Kidney epithelial cell (primary cell): ENCODE measurements around the gene NPIPB4. TPM values are rescaled to one million over a fixed set of nuclear protein-coding genes. Genes with fewer than 3 reads are reported as not detected.
"Not testable (repeated sequence)": the region's sequence is repeated elsewhere in the genome, so short reads cannot be mapped to it uniquely, and the experiment has no call there.

Source experiments
- DNase-seq: peaks from one replicate; pipeline ENCODE4 v3.0.0-alpha.2; 2010; ENCODE audit warnings: low read depth
- H3K27me3 ChIP-seq: 2 replicates; pipeline ENCODE4 v1.6.0; 2011; ENCODE audit warnings: low read length; ENCODE audit not compliant: control insufficient read depth, insufficient read depth
- H3K36me3 ChIP-seq: 2 replicates; pipeline ENCODE4 v1.5.1; 2011; ENCODE audit warnings: low read length; ENCODE audit not compliant: control insufficient read depth, insufficient read depth
- H3K4me3 ChIP-seq: 2 replicates; pipeline ENCODE4 v1.5.1; 2011; ENCODE audit warnings: low read depth, mild to moderate bottlenecking, control low read depth, low read length
- total RNA-seq: library from RNA; depleted of rRNA; stranded (reverse); fragments of >200 nt; gene quantifications from 2 replicates; pipeline ENCODE4 v1.2.3, GENCODE V29; 2015
- TF ChIP-seq, protein P1 (sequence below): IDR thresholded peaks from 2 replicates; pipeline ENCODE4 v1.5.1; 2011; ENCODE audit warnings: mild to moderate bottlenecking, moderate library complexity, low read length, control low read depth, inconsistent platforms; ENCODE audit not compliant: insufficient read depth, poor library complexity, severe bottlenecking

The NPIPB4 gene
- total RNA-seq, 1 donor from 2014 or later = 19.8 TPM

DNA sequence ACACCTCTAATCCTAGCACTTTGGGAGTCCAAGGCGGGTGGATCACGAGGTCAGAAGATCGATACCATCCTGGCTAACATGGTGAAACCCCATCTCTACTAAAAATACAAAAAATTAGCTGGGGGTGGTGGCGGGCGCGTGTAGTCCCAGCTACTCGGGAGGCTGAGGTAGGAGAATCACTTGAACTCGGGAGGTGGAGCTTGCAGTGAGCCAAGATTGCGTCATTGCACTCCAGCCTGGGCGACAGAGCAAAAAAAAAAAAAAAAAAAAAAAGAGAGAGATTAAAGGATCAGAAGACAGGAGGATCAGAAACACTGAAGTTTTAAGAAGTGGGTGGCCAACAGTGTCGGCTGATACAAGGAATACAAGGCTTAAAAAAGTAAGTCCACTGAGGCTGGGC is 41.9 kb downstream of the NPIPB4 start:
- H3K36me3 ChIP-seq, H3K4me3 ChIP-seq, H3K27me3 ChIP-seq, DNase-seq: not testable (repeated sequence)

DNA sequence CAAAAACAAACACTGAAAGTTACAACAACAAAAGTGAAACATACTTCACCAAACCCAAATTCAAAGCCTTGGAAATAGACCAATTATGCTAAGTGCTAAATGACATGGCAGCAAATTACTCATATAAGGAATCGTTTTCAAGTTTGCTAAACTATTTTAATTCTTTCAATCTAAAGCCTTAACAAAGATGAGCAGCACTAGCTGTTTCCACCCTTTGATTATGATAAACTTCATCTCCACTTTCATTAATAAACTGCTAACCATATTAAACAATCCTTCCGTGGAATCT is 55.2 kb downstream of the NPIPB4 start:
- not testable (repeated sequence) for H3K27me3 ChIP-seq, DNase-seq, H3K4me3 ChIP-seq

DNA sequence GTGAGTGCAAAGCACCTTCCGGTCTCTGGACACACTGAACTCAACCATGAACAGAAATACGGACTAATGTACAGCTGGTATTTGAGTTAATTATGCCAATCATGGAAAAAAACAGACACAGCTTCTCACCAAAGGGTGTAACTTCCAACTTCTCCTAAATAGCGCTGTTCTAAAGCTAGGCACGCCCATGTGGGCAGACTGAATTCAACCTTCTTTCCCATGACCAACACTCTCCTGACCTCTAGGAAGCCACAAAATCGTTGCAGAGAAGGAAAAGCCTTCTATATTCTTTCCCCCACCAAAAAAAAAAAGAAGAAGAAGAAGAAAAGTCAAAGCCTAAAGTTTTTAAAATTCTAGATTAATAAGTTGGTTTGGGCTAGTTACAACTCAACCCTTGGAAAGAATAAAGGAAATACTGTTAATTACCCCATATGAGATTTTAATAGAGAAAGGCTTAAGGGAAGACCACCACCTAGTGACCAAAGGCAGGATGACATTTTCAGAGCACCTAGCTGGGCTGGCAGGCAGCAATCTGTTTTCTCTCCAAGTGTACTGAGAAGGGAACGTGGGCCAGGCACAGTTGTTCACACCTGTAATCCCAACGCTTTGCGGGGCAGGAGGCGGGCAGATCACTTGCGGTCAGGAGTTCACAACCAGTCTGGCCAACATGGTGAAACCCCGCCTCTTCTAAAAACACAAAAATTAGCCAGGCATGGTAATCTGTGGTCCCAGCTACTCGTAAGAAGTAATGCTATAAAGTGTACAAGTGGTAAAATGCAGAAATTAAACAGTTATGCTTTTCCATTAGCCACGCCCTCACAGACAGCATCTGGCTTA is 55.8 kb downstream of the NPIPB4 start:
- TF ChIP-seq, protein P1, sequence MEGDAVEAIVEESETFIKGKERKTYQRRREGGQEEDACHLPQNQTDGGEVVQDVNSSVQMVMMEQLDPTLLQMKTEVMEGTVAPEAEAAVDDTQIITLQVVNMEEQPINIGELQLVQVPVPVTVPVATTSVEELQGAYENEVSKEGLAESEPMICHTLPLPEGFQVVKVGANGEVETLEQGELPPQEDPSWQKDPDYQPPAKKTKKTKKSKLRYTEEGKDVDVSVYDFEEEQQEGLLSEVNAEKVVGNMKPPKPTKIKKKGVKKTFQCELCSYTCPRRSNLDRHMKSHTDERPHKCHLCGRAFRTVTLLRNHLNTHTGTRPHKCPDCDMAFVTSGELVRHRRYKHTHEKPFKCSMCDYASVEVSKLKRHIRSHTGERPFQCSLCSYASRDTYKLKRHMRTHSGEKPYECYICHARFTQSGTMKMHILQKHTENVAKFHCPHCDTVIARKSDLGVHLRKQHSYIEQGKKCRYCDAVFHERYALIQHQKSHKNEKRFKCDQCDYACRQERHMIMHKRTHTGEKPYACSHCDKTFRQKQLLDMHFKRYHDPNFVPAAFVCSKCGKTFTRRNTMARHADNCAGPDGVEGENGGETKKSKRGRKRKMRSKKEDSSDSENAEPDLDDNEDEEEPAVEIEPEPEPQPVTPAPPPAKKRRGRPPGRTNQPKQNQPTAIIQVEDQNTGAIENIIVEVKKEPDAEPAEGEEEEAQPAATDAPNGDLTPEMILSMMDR = peak; percentile 34
- H3K27me3 ChIP-seq, H3K36me3 ChIP-seq, H3K4me3 ChIP-seq: not testable (repeated sequence)
- peak; percentile 14 for DNase-seq

More for the DNA sequence above, 55.2 kb downstream of the NPIPB4 start:
- H3K36me3 ChIP-seq = not testable (repeated sequence)

DNA sequence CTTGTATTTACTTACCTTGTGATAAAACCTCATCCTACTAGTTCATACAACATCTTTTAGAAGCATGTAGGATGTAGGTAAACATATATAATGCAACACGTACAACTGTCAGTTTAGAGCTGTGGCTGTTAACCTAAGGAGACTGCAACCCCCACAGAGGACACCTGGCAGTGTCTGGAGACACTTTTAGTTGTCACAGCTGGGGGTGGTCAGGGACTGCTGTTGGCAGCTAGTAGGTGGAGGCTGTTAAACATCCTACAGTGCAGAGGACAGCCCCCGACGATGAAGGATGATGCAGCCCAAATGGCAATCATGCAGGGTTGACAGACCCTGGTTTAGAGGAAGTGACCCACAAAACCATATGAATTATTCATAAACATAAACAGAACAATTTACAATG is 59.0 kb downstream of the NPIPB4 start:
- not testable (repeated sequence) for DNase-seq, H3K27me3 ChIP-seq, H3K36me3 ChIP-seq, H3K4me3 ChIP-seq

DNA sequence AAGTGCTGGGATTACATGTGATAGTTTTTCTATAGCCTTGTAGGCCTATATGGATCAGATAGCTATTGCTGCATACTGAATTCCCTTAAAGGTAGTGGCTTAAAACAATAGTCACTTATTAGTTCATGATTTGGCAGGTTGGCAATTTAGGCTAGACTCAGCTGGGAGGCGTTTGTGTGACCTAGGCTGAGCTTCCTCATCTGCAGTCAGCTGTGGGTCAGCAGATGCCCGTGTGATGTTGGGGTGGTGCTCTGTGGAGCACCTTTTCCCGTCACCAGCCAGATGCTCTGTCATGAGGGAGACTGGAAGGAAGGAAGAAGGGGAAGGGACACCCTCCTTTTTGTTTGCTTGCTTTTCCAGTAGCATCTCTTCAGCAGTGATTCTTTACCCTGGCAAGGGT is 64.2 kb downstream of the NPIPB4 start:
- not testable (repeated sequence) for H3K36me3 ChIP-seq, DNase-seq, H3K4me3 ChIP-seq

DNA sequence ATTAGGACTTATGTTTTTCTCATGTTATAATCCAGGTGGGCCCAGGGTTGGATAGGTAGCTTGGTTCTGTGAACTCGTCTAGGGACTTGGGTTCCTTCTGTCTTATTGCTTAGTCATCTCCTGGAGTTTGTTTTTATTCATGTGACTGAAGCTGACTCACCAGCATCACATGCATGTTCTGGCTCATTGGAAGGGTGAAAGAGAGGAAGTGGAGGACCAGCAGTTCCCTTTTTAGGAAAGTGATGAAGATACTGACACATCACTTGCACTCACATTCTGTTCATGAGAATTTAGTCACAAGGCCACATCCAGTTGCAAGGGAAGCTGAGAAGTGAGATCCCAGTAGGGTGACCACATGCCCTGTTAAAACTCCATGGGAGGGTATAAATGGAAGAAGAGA is 67.0 kb downstream of the NPIPB4 start:
- not testable (repeated sequence) for H3K27me3 ChIP-seq, H3K4me3 ChIP-seq, DNase-seq, H3K36me3 ChIP-seq

More for the DNA sequence above, 64.2 kb downstream of the NPIPB4 start:
- not testable (repeated sequence) for H3K27me3 ChIP-seq

Other genes starting within 250 kb of the NPIPB4 start
- gene IGSF6, start 205.1 kb downstream of the NPIPB4 start, total RNA-seq = 0.04 TPM in 1 of 2 replicates, not detected in the other
- 0.07 and 0.17 TPM in 2 replicates for gene OTOA, start 193.8 kb downstream of the NPIPB4 start, total RNA-seq
- gene UQCRC2, start 95.6 kb upstream of the NPIPB4 start, total RNA-seq = 102 and 116 TPM in 2 replicates
- gene PDZD9, start 143.4 kb upstream of the NPIPB4 start, total RNA-seq = not detected in 2 replicates
- 8.5 and 15.2 TPM in 2 replicates for gene MOSMO, start 150.4 kb upstream of the NPIPB4 start, total RNA-seq
- gene VWA3A, start 234.8 kb upstream of the NPIPB4 start, total RNA-seq = 0.04 and 0.07 TPM in 2 replicates